Heart left ventricle (tissue), 16 donors: ENCODE results near the gene RUNDC3A. TPM values are rescaled to one million over a fixed set of nuclear protein-coding genes. Genes with fewer than 3 reads are reported as not detected.
"Not testable (repeated sequence)": the region's sequence is repeated elsewhere in the genome, so short reads cannot be mapped to it uniquely, and the experiment has no call there.

Experiments used
- ATAC-seq, 4 donors: fragments of 200-7000 bp; cut with Tn5 transposase; one replicate each; pipeline ENCODE4 v1.9.1; 2020 to 2022; ENCODE audit warnings: moderate library complexity in 4 of 4, mild to moderate bottlenecking in 3 of 4, moderate number of reproducible peaks in 1 of 4
- DNase-seq, 5 donors: peaks; one replicate each; pipeline ENCODE4 v3.0.0-alpha.2; 2020
- H3K27ac ChIP-seq, 12 donors: fragments of 200-600 bp; sonication (generic) in 4 of 12; one replicate each; pipeline versions ENCODE4 v1.5.0 to v1.8.0; 2016 to 2022; ENCODE audit warnings: mild to moderate bottlenecking in 2 of 12
- H3K27me3 ChIP-seq, 9 donors: fragments of 200-600 bp; sonication (generic) in 2 of 9; one replicate each; pipeline versions ENCODE4 v1.5.1 to v1.8.0; 2016 to 2022; ENCODE audit warnings: mild to moderate bottlenecking in 3 of 9
- H3K36me3 ChIP-seq, 9 donors: fragments of 200-600 bp; sonication (generic) in 2 of 9; one replicate each; pipeline versions ENCODE4 v1.5.0 to v1.8.0; 2018 to 2022; ENCODE audit warnings: mild to moderate bottlenecking in 2 of 9
- H3K4me1 ChIP-seq, 12 donors: fragments of 200-600 bp; sonication (generic) in 4 of 12; one replicate each; pipeline versions ENCODE4 v1.5.0 to v1.8.0; 2016 to 2022; ENCODE audit warnings: mild to moderate bottlenecking in 3 of 12
- H3K4me3 ChIP-seq, 12 donors: fragments of 200-600 bp; sonication (generic) in 4 of 12; one replicate each; pipeline versions ENCODE4 v1.5.0 to v1.8.0; 2017 to 2022; ENCODE audit warnings: mild to moderate bottlenecking in 9 of 12, moderate library complexity in 4 of 12
- H3K9me3 ChIP-seq, 12 donors: fragments of 200-600 bp; sonication (generic) in 4 of 12; one replicate each; pipeline versions ENCODE4 v1.5.0 to v1.8.0; 2016 to 2022; ENCODE audit warnings: mild to moderate bottlenecking in 1 of 12
- CTCF ChIP-seq, 12 donors: fragments of 200-600 bp; sonication (generic) in 4 of 12; IDR thresholded peaks; one replicate each; pipeline versions ENCODE4 v1.5.0 to v1.8.0; 2018 to 2022; ENCODE audit warnings: antibody characterized with exemption in 12 of 12, mild to moderate bottlenecking in 5 of 12
- POLR2A ChIP-seq, 2 donors: fragments of 450-650 bp; IDR thresholded peaks; one replicate each; pipeline ENCODE4 v1.6.1; 2017; ENCODE audit warnings: antibody characterized with exemption in 2 of 2, mild to moderate bottlenecking in 2 of 2, moderate library complexity in 2 of 2
- WGBS, 4 donors: extraction: QIAGEN DNeasy Blood & Tissue Kit in 2 of 4; methylation state at CpG; one replicate each; pipeline versions ENCODE4 v1.1.5 to v1.1.7; 2013 to 2018; 5-methylcytosine and 5-hydroxymethylcytosine counted together
- intact Hi-C, 10 donors: fragments of 100-400 bp; cut with DNase I; formaldehyde crosslinking; loops; one replicate each; pipeline versions ENCODE4 v1.11.1 to v1.14.2; 2022
- polyA plus RNA-seq, 2 donors: library from polyadenylated mRNA; stranded (reverse); fragments of 200-250 nt; gene quantifications; one replicate each; pipeline ENCODE4 v1.2.3, GENCODE V29; 2013
- total RNA-seq, 9 donors: library from RNA; depleted of rRNA in 2 of 9; stranded (reverse); fragments of >200 nt in 2 of 9; fragmentation: NEBNext Ultra II Directional in 3 of 9; extraction: Animal tissue kit (Norgen Biotek cat#: 25700) in 3 of 9; gene quantifications; one replicate each; pipeline versions ENCODE4 v1.1.0 to v1.2.4, GENCODE V29; 2016 to 2023
- donor health status: ischemic (EF 13 %, LVEDD 7.1; RV severe dilation, severe dysfunction).
- donor health status: healthy with polysubstance abuse.
- donor health status: DM: no; HTN: yes; CAD: no.
- donor health status: DM: no; HTN: no; CAD: no.
- donor health status: ischemic (EF 25% LVEDD 6.9; RV normal size, moderate dysfunction).
- donor health status: ischemic (EF 25% LVEDD 5.7; RV mildly dilated, moderate dysfunction).
- donor health status: healthy.
- donor health status: DM: yes; HTN: yes; CAD: no.
- donor health status: ischemic (EF 35%, LVEDD 5.7; RV mildly dilated, moderate dysfunction).
- donor health status: nonischemic (EF 11% LVEDD 7.7; RV severe dilation, severe dysfunction).
- donor health status: DM: yes; HTN: yes; CAD: no.
- donor health status: PGD.
- donor health status: ischemic (EF 29% LVEDD 5.4; RV normal size, mild dysfunction).
- donor health status: nonischemic (EF 23%, LVEDD 6.1; RV moderate dilation, normal function).

The RUNDC3A gene
- total and polyA plus RNA-seq, 11 donors, result 0.19 to 1.3 (median 0.51) TPM; not detected in 1

DNA sequence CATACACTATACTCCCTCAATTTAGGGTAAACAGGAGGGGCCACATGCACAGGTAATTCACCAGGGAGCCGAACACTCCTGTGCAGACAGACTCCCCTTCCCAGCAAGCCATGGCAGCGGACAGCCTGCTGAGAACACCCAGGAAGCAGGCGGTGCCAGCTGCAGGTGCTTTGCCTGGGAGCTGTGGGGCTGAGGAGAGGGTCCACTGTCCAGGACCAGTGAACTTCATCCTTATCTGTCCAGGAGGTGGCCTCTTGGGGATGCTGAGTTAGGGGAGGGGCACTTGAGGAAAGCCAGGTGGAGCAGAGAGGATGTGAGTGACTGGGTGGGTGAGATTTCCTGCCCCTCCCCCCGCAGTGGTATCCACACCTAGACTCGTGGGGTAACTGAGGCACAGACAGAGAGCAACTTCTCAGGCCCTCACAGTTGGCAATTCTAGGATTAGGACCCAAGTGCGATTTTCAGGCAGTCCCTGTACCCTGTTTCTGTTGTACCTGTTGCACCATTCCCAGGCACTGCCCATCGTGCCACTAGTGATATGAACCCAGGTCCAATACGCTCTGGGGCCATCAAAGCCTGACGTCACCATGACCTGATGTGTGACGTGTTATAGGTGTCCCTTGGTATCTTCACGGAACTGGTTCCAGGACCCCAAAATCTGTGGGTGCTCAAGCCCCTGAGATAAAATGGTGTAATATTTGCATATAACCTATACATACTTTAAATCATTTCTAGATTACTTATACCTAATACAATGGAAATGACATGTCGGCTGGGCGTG is 37.9 kb downstream of the RUNDC3A start:
- ATAC-seq, result no peak
- Histone ChIP-seq H3K4me1 (peaks cover 0 to 44% (median 12%) of the 10 kb centered on the region in 12 donors), H3K36me3 (peaks cover 0 to 30% (median 12%) of the 10 kb centered on the region in 9 donors), H3K27me3 (no peaks in the 10 kb centered on the region), H3K27ac (peak overlapping the region in 9 of 12 donors; percentile 34 to 97 (median 85)), H3K4me3 (peak overlapping the region in 11 of 12 donors; percentile 58 to 99 (median 80)), H3K9me3 (no peaks in the 10 kb centered on the region)
- intact Hi-C loops, result loop anchor here in 2 of 10 donors (5.0 kb wide), 1 partner anchor 134 kb away; no protein-coding TSS in a partner anchor
- TF ChIP-seq POLR2A (IDR thresholded peaks at IDR 0.05) (no peak), CTCF (IDR thresholded peaks at IDR 0.05) (no peak)
- DNase-seq, result no peak
- 73 to 83% (median 78%) methylated on average over 12 to 13 of the region's 13 CpGs for WGBS, 4 donors

DNA sequence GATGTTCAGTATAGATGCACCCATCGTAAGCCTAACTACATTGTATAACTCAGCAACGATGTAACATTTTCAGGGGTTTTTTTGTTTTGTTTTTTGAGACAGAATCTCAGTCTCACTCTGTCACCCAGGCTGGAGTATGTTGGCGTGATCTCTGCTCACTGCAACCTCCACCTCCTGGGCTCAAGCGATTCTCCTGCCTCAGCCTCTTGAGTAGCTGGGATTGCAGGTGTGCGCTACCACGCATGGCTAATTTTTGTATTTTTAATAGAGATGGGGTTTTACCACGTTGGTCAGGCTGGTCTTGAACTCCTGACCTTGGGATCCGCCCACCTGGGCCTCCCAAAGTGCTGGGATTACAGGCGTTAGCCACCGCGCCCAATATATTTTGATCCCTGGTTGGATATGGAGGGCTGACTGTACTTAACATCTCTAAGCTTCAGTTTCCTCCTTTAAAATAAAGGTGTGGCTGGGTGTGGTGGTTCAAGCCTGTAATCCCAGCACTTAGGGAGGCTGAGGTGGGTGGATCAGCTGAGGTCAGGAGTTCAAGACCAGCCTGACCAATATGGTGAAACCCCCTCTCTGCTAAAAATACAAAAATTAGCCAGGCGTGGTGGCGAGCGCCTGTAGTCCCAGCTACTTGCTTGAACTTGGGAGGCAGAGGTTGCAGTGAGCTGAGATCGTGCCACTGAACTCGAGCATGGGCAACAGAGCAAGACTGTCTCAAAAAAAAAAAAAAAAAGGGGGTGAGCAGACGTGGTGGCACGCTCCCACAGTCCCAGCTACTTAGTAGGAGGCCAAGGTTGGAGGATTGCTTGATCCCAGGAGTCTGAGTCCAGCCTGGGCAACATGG is 39.0 kb downstream of the RUNDC3A start:
- not testable (repeated sequence) for H3K4me3 ChIP-seq, H3K9me3 ChIP-seq, ATAC-seq, DNase-seq, H3K27me3 ChIP-seq
- Histone ChIP-seq H3K27ac (peak overlapping the region in 1 of 12 donors; percentile 97), H3K36me3 (peaks cover 0 to 41% (median 23%) of the 10 kb centered on the region in 9 donors), H3K4me1 (peaks cover 0 to 44% (median 12%) of the 10 kb centered on the region in 12 donors)
- intact Hi-C loops, result loop anchor here in 2 of 10 donors (5.0 kb wide), 1 partner anchor 135 kb away; no protein-coding TSS in a partner anchor
- 78 to 85% (median 83%) methylated on average over 18 of the region's 18 CpGs for WGBS, 4 donors

- Histone ChIP-seq H3K4me1 (peaks cover 0 to 44% (median 12%) of the 10 kb centered on the region in 12 donors), H3K27ac (peak overlapping the region in 1 of 12 donors; percentile 97), H3K27me3 (no peaks in the 10 kb centered on the region), H3K4me3 (no peak overlapping the region), H3K36me3 (peaks cover 0 to 48% (median 31%) of the 10 kb centered on the region in 9 donors), H3K9me3 (no peaks in the 10 kb centered on the region)
- intact Hi-C loops, result loop anchor here in 2 of 10 donors (5.0 kb wide), 1 partner anchor 136 kb away; no protein-coding TSS in a partner anchor
- TF ChIP-seq CTCF (IDR thresholded peaks at IDR 0.05) (no peak), POLR2A (IDR thresholded peaks at IDR 0.05) (no peak)
- no peak for ATAC-seq
- WGBS, 4 donors, result 76 to 85% (median 84%) methylated on average over 9 of the region's 9 CpGs
- DNase-seq, result peak in 2 of 5 donors; percentile 60 to 69
Observed at GRCh38 chr17:44348234-44348987, 40.0 kb downstream of the RUNDC3A start.

DNA sequence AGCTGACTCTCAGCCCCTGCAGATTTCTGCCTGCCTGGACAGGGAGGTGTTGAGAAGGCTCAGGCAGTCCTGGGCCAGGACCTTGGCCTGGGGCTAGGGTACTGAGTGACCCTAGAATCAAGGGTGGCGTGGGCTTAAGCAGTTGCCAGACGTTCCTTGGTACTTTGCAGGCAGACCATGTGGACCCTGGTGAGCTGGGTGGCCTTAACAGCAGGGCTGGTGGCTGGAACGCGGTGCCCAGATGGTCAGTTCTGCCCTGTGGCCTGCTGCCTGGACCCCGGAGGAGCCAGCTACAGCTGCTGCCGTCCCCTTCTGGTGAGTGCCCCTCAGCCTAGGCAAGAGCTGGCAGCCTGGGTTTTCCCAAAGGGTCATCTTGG is 40.6 kb downstream of the RUNDC3A start:
- Histone ChIP-seq H3K4me1 (peaks cover 0 to 44% (median 11%) of the 10 kb centered on the region in 12 donors), H3K36me3 (peaks cover 0 to 48% (median 31%) of the 10 kb centered on the region in 9 donors), H3K4me3 (no peak overlapping the region), H3K27ac (no peak overlapping the region), H3K9me3 (no peaks in the 10 kb centered on the region), H3K27me3 (no peaks in the 10 kb centered on the region)
- WGBS, 4 donors, result 83 to 91% (median 85%) methylated on average over 5 to 6 of the region's 6 CpGs
- ATAC-seq (no peak), DNase-seq (no peak)
- TF ChIP-seq CTCF (IDR thresholded peaks at IDR 0.05), result no peak
- TF ChIP-seq POLR2A (IDR thresholded peaks at IDR 0.05), result no peak
- intact Hi-C loops, result loop anchor here in 2 of 10 donors (5.0 kb wide), 1 partner anchor 137 kb away; no protein-coding TSS in a partner anchor
